Measurements from ENCODE around the gene CSTF2.

Gene CSTF2

GRCh38 chrX:100870527-100870926 is 50.3 kb downstream of the CSTF2 start:
- no peak for TF ChIP-seq CTCF (conservative IDR thresholded peaks at IDR 0.05; ENCODE audit: low read depth)
- no peak for DNase-seq (ENCODE audit: low spot score)
- ChIA-PET CTCF (interaction anchor here (0.7 kb wide), 1 partner anchor 247 kb away, joined by 3 read pairs; no protein-coding TSS in a partner anchor), POLR2A (ENCODE audit: low non-redundant PET) (no interaction called here)
- H3K27ac ChIP-seq: no peak overlapping the region

GRCh38 chrX:100871594-100872560 is 51.7 kb downstream of the CSTF2 start:
- no peak for TF ChIP-seq CTCF (conservative IDR thresholded peaks at IDR 0.05; ENCODE audit: low read depth)
- no peak for DNase-seq (ENCODE audit: low spot score)
- no peak overlapping the region for H3K27ac ChIP-seq
- CTCF ChIA-PET: no interaction called here
- POLR2A ChIA-PET (ENCODE audit: low non-redundant PET): no interaction called here

- CTCF ChIA-PET: no interaction called here
- H3K27ac ChIP-seq: no peak within 1 kb of the TSS
- no peak for DNase-seq (ENCODE audit: low spot score)
- no peak for TF ChIP-seq CTCF (conservative IDR thresholded peaks at IDR 0.05; ENCODE audit: low read depth)
- POLR2A ChIA-PET (ENCODE audit: low non-redundant PET): no interaction called here
These were observed 54.1 kb downstream of the CSTF2 start, which contains the start of gene NOX1 for GRCh38 chrX:100874325-100874724. TSS of gene NOX1 (minus strand) at chrX:100874359. CDS start at chrX:100874139, 220 bp downstream.

GRCh38 chrX:100880368-100880767 is 60.2 kb downstream of the CSTF2 start:
- CTCF ChIA-PET: no interaction called here
- no peak for DNase-seq (ENCODE audit: low spot score)
- H3K27ac ChIP-seq: no peak overlapping the region
- POLR2A ChIA-PET (ENCODE audit: low non-redundant PET): no interaction called here
- TF ChIP-seq CTCF (conservative IDR thresholded peaks at IDR 0.05; ENCODE audit: low read depth): no peak

GRCh38 chrX:100883654-100884053 is 63.5 kb downstream of the CSTF2 start:
- DNase-seq (ENCODE audit: low spot score): no peak
- POLR2A ChIA-PET (ENCODE audit: low non-redundant PET): no interaction called here
- H3K27ac ChIP-seq: no peak overlapping the region
- CTCF ChIA-PET: interaction anchor here (0.6 to 0.7 kb wide), 2 partner anchors 22 to 130 kb away, joined by 4 to 5 read pairs; no protein-coding TSS in a partner anchor
- no peak for TF ChIP-seq CTCF (conservative IDR thresholded peaks at IDR 0.05; ENCODE audit: low read depth)
